IPS-15b (cell line): ENCODE measurements around the gene AACS.
A peak's percentile ranks its signal among the peaks of the same experiment; 100 is the strongest.
"Not testable (repeated sequence)": the region's sequence is repeated elsewhere in the genome, so short reads cannot be mapped to it uniquely, and the experiment has no call there.

Experiments
- H3K27me3 ChIP-seq: one replicate; pipeline ENCODE4 v1.6.1; 2013; ENCODE audit warnings: low read length; ENCODE audit not compliant: control insufficient read depth, insufficient read depth
- H3K36me3 ChIP-seq: one replicate; pipeline ENCODE4 v1.6.1; 2013; ENCODE audit warnings: low read length; ENCODE audit not compliant: control insufficient read depth, insufficient read depth
- H3K4me1 ChIP-seq: one replicate; pipeline ENCODE4 v1.6.1; 2013; ENCODE audit warnings: mild to moderate bottlenecking, low read length; ENCODE audit not compliant: control insufficient read depth, insufficient read depth
- H3K4me3 ChIP-seq: one replicate; pipeline ENCODE4 v1.5.1; 2013; ENCODE audit warnings: low read depth, low read length
- H3K9ac ChIP-seq: one replicate; pipeline ENCODE4 v1.6.1; 2013; ENCODE audit warnings: low read depth, mild to moderate bottlenecking, low read length
- H3K9me3 ChIP-seq: one replicate; pipeline ENCODE4 v1.6.1; 2013; ENCODE audit warnings: mild to moderate bottlenecking, low read length; ENCODE audit not compliant: control insufficient read depth, insufficient read depth

Gene AACS

DNA sequence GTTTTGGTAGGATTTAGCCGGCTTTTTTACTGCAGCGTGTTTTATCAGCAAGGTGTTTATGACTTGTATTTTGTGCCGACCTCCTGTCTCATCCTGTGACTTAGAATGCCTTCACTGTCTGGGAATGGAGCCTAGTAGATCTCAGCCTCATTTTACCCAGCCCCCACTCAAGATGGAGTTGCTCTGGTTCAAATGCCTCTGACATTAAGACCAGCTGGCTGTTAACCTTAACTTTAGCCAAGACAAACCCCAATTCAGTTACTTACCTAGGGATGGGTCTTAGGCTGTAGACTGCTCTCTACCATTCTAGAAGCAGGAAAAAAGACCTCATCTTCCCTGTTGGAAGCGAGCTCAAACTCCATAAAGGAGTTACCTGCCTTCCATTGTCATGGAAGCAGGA is 1.7 kb upstream of the AACS start:
- peaks cover 11% of the 10 kb centered on the region for H3K4me1 ChIP-seq
- H3K9me3 ChIP-seq, H3K9ac ChIP-seq: not testable (repeated sequence)

DNA sequence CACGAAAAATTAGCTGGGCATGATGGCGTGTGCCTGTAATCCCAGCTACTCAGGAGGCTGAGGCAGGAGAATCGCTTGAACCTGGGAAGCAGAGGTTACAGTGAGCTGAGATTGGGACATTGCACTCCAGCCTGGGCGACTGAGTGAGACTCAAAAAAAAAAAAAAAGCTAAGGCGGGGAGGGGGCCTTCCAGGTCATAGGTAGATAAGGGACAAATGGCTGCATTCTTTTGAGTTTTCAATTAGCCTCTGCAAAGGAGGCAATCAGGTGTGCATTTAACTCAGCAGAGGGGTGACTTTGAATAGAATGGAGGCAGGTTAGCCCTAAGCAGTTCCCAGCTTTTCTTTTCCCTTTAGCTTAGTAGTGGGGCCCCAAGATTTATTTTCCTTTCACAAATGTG is 743 bp upstream of the AACS start:
- Histone ChIP-seq H3K9me3 (peaks cover 2% of the 10 kb centered on the region), H3K4me1 (peaks cover 9% of the 10 kb centered on the region), H3K36me3 (peaks cover 5% of the 10 kb centered on the region), H3K9ac (no peak overlapping the region), H3K4me3 (peak overlapping the region; percentile 50), H3K27me3 (no peaks in the 10 kb centered on the region)

More for the DNA sequence above, 1.7 kb upstream of the AACS start:
- not testable (repeated sequence) for H3K36me3 ChIP-seq, H3K4me3 ChIP-seq, H3K27me3 ChIP-seq

DNA sequence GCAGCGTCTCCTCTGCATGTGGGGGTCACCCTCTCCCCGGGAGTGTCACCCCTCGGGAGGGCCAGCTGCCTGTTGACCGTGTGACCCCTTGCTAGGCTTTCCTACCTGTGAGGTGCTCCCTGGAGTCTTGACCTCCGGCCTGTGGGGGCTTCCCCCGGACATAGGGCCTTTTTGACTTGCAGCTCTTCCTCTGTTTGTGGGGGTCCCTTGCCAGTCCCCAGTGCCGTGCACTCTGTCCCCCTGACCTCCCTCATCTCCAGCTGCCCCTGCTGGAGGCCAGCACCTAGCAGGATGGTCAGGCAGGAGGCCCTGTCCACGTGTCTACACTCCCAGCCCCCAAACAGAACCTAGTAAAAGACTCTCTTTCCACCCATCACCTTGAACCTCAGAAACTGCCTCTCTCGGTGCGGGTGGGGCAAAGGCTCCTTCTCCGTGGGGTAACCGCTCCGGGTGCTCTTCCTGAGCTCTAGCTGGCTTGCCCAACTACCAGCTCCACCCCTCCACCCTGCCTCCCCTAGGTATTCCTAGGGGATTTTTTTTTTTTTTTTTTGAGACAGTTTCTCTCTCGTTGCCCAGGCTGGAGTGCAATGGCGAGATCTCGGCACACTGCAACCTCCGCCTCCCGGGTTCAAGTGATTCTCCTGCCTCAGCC is 810 bp downstream of the AACS start:
- Histone ChIP-seq H3K27me3 (no peaks in the 10 kb centered on the region), H3K36me3 (peaks cover 9% of the 10 kb centered on the region), H3K9me3 (peaks cover 1% of the 10 kb centered on the region), H3K4me3 (peak overlapping the region; percentile 88), H3K4me1 (peaks cover 8% of the 10 kb centered on the region), H3K9ac (peak overlapping the region; percentile 83)

DNA sequence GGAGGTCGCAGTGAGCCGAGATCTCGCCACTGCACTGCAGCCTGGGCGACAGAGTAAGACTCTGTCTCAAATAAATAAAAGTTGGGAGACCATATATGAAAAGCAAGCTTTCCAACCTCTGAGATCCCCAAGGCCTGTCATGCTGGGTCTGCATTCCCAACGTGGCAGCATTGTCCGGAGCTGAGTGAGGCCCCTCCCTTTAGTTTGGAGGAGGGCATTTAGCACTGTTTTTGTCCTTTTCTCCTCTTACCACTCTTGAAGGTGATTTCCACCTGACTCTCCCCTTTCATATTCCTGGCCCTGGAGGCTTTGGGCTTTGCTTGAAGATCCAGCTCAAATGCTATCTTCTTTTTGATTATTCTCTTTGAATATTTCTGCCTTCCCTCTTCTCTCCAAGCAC is 3.2 kb downstream of the AACS start:
- H3K4me3 ChIP-seq, result no peak overlapping the region
- H3K4me1 ChIP-seq, result peaks cover 5% of the 10 kb centered on the region
- no peaks in the 10 kb centered on the region for H3K9me3 ChIP-seq
- H3K36me3 ChIP-seq, result peaks cover 9% of the 10 kb centered on the region
- H3K9ac ChIP-seq, result no peak overlapping the region
- no peaks in the 10 kb centered on the region for H3K27me3 ChIP-seq

DNA sequence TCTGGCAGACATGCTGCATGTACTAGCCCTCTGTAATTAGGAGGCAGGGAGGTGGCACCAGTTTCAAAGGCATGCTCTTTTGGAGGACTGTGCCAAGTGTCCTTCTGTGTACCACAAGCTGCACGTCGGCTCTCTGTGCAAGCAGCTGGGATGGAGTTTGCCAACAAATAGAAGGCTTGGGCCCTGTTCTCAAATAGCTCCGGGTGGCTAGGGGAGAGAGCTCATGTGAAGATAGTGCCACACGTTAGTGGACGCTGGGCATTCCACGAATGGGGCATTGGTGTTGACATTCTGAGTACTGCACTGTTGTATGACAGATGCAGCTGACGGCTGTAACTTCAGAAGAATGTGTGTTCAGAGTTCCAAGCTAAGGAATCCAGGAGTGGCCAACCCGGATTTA is 4.4 kb downstream of the AACS start:
- Histone ChIP-seq H3K27me3 (no peaks in the 10 kb centered on the region), H3K4me3 (no peak overlapping the region), H3K9me3 (no peaks in the 10 kb centered on the region), H3K36me3 (peaks cover 13% of the 10 kb centered on the region), H3K9ac (no peak overlapping the region), H3K4me1 (no peaks in the 10 kb centered on the region)

DNA sequence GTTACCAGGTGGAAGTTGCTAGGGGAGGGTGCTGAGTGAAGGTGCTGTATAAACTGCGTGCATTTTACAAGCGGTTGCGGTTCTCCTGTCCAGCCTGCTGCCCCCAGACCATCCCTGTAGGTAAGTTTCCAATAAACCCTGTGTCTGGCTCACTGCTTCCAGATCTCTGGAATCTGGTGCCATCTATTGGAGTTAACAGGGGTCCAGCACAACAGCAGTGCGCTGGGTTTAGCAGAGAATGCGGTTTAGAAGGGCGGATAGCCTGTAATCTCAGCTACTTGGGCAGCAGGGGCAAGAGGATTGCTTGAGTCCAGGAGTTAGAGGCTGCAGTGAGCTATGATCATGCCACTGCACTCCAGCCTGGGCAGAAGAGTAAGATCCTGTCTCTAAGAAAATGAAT is 4.9 kb downstream of the AACS start:
- H3K9me3 ChIP-seq, result no peaks in the 10 kb centered on the region
- no peaks in the 10 kb centered on the region for H3K27me3 ChIP-seq
- H3K4me3 ChIP-seq, result no peak overlapping the region
- H3K4me1 ChIP-seq, result no peaks in the 10 kb centered on the region
- no peak overlapping the region for H3K9ac ChIP-seq
- H3K36me3 ChIP-seq, result peaks cover 16% of the 10 kb centered on the region

DNA sequence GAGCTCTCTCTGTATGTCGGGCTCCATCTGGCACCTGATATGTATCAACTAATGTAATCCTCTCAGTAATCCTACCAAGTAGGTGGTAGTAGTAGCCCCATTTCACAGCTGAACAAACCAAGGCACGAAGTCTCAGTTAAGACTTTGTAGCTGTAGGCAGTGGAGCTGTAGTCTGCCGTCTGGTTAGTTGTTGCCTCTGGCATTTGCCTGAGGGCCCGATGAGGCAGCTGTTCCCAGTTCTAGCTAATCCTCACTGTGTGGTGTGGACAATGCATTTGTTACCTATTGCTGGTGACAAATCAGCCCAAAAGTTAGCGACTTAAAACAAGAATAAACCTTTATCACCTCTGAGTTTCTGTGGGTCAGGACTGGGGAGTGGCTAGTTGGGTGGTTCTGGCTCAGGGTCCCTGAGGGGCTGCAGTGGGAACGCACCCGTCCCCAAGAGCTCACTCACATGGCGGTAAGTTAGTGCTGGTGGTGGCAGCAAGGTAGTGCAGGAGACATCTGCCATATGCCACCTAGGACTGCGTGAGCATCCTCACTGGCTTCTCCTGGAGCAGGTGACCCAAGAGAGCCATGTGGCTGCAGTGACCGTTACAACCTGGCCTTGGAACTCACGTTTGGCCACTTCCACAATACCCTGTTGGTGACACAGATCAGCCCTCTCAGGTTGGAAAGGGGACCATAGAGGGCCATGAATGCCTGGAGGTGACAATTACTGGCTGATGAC is 5.6 kb downstream of the AACS start:
- no peak overlapping the region for H3K9ac ChIP-seq
- no peaks in the 10 kb centered on the region for H3K27me3 ChIP-seq
- peaks cover 16% of the 10 kb centered on the region for H3K36me3 ChIP-seq
- no peaks in the 10 kb centered on the region for H3K4me1 ChIP-seq
- H3K4me3 ChIP-seq, result no peak overlapping the region
- no peaks in the 10 kb centered on the region for H3K9me3 ChIP-seq

DNA sequence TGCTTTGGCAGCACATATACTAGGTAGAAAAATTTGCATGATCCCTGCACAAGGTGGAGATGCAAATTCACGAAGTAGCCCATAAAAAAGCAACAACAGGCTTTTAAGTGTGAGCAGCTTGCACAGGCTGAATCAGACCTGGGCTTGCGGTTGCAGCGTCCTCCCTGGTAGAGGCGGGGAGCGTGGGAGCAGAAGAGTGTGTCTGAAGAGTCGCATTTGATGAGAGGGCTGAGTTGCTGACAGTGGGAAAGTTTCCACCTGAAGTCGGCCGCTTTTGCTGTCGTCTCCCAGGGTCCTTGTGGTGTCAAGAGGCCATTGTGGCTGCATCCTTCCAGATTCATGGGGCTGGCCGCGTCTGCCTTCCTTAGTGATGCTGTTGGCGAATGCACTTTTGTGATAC is 6.2 kb downstream of the AACS start:
- Histone ChIP-seq H3K36me3 (peaks cover 22% of the 10 kb centered on the region), H3K4me3 (no peak overlapping the region), H3K9me3 (no peaks in the 10 kb centered on the region), H3K9ac (no peak overlapping the region), H3K27me3 (no peaks in the 10 kb centered on the region), H3K4me1 (no peaks in the 10 kb centered on the region)

DNA sequence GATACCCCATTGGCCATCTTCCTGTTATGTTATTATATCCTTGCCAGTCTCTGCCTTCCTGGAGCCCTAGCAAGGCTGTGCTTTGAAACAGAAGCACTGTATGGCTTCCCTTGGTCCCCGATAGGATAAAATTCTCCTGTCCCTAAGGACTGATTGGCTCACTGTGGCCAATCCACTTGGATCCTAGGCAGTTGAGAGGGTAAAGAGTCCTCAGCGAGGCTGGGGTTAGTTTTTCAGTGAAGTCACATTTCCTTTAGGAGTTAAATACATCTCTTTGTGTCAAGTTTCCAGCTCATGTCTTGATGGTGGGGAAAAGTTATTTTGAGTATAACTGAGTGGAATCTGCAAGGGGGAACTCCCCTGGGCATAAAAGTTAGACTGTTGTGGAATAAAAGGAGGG is 7.3 kb downstream of the AACS start:
- Histone ChIP-seq H3K4me1 (no peaks in the 10 kb centered on the region), H3K27me3 (no peaks in the 10 kb centered on the region), H3K4me3 (no peak overlapping the region), H3K9me3 (no peaks in the 10 kb centered on the region), H3K36me3 (peaks cover 28% of the 10 kb centered on the region), H3K9ac (no peak overlapping the region)

DNA sequence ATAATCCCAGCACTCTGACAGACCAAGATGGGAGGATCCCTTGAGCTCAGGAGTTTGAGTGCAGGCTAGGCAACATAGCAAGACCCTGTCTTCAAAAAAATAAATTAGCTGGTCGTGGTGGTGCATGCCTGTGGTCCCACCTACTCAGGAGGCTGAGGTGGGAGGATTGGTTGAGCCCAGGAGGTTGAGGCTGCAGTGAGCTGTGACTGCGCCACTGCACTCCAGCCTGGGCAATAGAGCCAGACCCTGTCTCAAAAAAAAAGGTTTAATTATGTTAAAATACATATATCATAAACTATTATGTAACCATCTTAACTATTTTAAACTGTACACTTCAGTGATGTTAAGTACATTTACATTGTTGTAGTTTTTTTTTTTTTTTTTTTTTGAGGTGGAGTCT is 9.1 kb downstream of the AACS start:
- H3K4me3 ChIP-seq, H3K27me3 ChIP-seq, H3K9ac ChIP-seq, H3K9me3 ChIP-seq, H3K4me1 ChIP-seq: not testable (repeated sequence)
- H3K36me3 ChIP-seq, result peaks cover 34% of the 10 kb centered on the region

DNA sequence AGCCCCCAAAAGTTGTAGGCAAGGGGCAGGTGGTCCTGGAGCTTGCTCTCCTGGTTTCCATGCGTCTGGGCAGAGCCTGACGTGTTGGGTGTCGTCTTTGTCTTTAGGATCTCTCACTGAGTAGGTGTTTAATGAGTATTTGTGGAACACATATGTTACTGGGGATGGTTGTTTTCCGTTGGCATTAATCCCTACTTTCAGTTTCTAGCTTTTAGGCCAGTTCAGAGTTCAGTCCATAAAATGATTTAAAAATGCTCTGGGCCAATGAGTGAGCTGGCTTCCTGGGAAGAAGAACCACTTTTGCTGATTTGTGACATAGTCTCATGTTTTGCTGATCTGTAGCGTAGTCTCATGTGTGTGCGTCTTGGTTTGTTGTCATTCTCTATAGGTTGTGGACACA is 10.9 kb downstream of the AACS start:
- Histone ChIP-seq H3K36me3 (peaks cover 35% of the 10 kb centered on the region), H3K27me3 (no peaks in the 10 kb centered on the region), H3K9me3 (no peaks in the 10 kb centered on the region), H3K9ac (no peak overlapping the region), H3K4me1 (no peaks in the 10 kb centered on the region), H3K4me3 (no peak overlapping the region)

DNA sequence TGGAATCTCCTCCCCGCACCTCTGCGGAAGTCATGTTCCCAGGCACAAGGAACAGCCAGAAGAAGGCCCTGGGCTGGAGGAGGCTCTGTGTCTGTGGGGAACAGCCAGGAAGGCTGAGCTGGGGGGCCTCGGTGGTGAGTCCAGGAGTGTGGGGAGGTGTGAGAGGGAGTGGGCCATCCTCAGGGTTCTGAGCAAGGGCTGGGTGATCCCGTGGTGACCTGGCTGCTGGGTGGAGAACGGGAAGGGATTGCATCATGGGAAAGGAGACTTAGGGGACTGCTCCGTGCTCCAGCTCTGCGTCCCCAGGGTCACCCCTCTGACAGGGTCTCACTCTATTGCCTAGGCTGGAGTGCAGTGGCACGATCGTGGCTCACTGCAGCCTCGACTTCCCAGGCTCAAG is 13.8 kb downstream of the AACS start:
- no peaks in the 10 kb centered on the region for H3K4me1 ChIP-seq
- no peak overlapping the region for H3K9ac ChIP-seq
- peaks cover 40% of the 10 kb centered on the region for H3K36me3 ChIP-seq
- H3K27me3 ChIP-seq, result no peaks in the 10 kb centered on the region
- H3K4me3 ChIP-seq, result no peak overlapping the region
- no peaks in the 10 kb centered on the region for H3K9me3 ChIP-seq
